HepG2 (cell line): ENCODE data around the gene NRSN2. TPM values are rescaled to one million over a fixed set of nuclear protein-coding genes. Genes with fewer than 3 reads are reported as not detected.

ENCODE experiments used
- CBX1 ChIP-seq: IDR thresholded peaks from one replicate; pipeline ENCODE4 v1.6.1; 2016; ENCODE audit warnings: antibody characterized with exemption, low read depth
- CREM ChIP-seq, 2 experiments: sonication (generic) in 1 of 2; formaldehyde crosslinking in 1 of 2; IDR thresholded peaks; 2 replicates each; pipeline versions ENCODE4 v1.4.0 to v1.6.1; 2016 to 2020; ENCODE audit warnings: antibody characterized with exemption in 1 of 2, mild to moderate bottlenecking in 1 of 2, missing genetic modification reagents in 1 of 2
- GTF2F1 ChIP-seq: fragments of 150-350 bp; IDR thresholded peaks from 2 replicates; pipeline ENCODE4 v1.6.1; 2014; ENCODE audit warnings: low read length
- GTF3A ChIP-seq: sonication (generic); formaldehyde crosslinking; conservative IDR thresholded peaks from 2 replicates; pipeline ENCODE4 v1.4.0; 2020; ENCODE audit warnings: mild to moderate bottlenecking, missing genetic modification reagents
- KDM6A ChIP-seq: IDR thresholded peaks from 2 replicates; pipeline ENCODE4 v1.6.1; 2016; ENCODE audit warnings: low read depth
- MEIS2 ChIP-seq: sonication (generic); formaldehyde crosslinking; IDR thresholded peaks from 2 replicates; pipeline ENCODE4 v1.9.0; 2021; ENCODE audit warnings: mild to moderate bottlenecking, missing genetic modification reagents
- PLSCR1 ChIP-seq: sonication (generic); formaldehyde crosslinking; IDR thresholded peaks from 2 replicates; pipeline ENCODE4 v1.5.0; 2020; ENCODE audit warnings: missing genetic modification reagents, mild to moderate bottlenecking, borderline replicate concordance
- RXRB ChIP-seq: IDR thresholded peaks from 2 replicates; pipeline ENCODE4 v1.6.1; 2016; ENCODE audit warnings: borderline replicate concordance, missing genetic modification reagents, missing compliant biosample characterization
- SIX1 ChIP-seq: sonication (generic); formaldehyde crosslinking; IDR thresholded peaks from 2 replicates; pipeline ENCODE4 v1.4.0; 2020; ENCODE audit warnings: missing genetic modification reagents, borderline replicate concordance
- SMAD1 ChIP-seq: sonication (generic); formaldehyde crosslinking; IDR thresholded peaks from 2 replicates; pipeline ENCODE4 v1.4.0; 2020; ENCODE audit warnings: missing genetic modification reagents, low read depth, mild to moderate bottlenecking, borderline replicate concordance
- SNAPC5 ChIP-seq: sonication (generic); formaldehyde crosslinking; IDR thresholded peaks from 2 replicates; pipeline ENCODE4 v1.8.1; 2023; ENCODE audit warnings: mild to moderate bottlenecking, missing genetic modification reagents, borderline replicate concordance
- TRIM24 ChIP-seq: sonication (generic); formaldehyde crosslinking; IDR thresholded peaks from 2 replicates; pipeline ENCODE4 v1.8.0; 2022; ENCODE audit warnings: mild to moderate bottlenecking, missing genetic modification reagents
- ZNF138 ChIP-seq: sonication (generic); formaldehyde crosslinking; IDR thresholded peaks from 2 replicates; pipeline ENCODE4 v1.5.0; 2020; ENCODE audit warnings: mild to moderate bottlenecking, low read depth, missing genetic modification reagents
- ZNF230 ChIP-seq: sonication (generic); formaldehyde crosslinking; IDR thresholded peaks from 2 replicates; pipeline ENCODE4 v1.4.0; 2020; ENCODE audit warnings: mild to moderate bottlenecking, missing genetic modification reagents
- ZNF253 ChIP-seq: sonication (generic); formaldehyde crosslinking; IDR thresholded peaks from 2 replicates; pipeline ENCODE4 v1.8.0; 2022; ENCODE audit warnings: mild to moderate bottlenecking, missing genetic modification reagents, borderline replicate concordance
- ZNF382 ChIP-seq: sonication (generic); formaldehyde crosslinking; IDR thresholded peaks from 2 replicates; pipeline ENCODE4 v1.5.0; 2020; ENCODE audit warnings: missing genetic modification reagents, mild to moderate bottlenecking, borderline replicate concordance
- ZNF546 ChIP-seq: sonication (generic); formaldehyde crosslinking; conservative IDR thresholded peaks from 2 replicates; pipeline ENCODE4 v1.8.1; 2023; ENCODE audit warnings: mild to moderate bottlenecking, missing genetic modification reagents
- ZNF564 ChIP-seq: sonication (generic); formaldehyde crosslinking; IDR thresholded peaks from 2 replicates; pipeline ENCODE4 v1.8.1; 2023; ENCODE audit warnings: mild to moderate bottlenecking, missing genetic modification reagents
- ZNF678 ChIP-seq: sonication (generic); formaldehyde crosslinking; IDR thresholded peaks from 2 replicates; pipeline ENCODE4 v1.4.0; 2020; ENCODE audit warnings: mild to moderate bottlenecking, missing genetic modification reagents
- ZNF781 ChIP-seq: sonication (generic); formaldehyde crosslinking; IDR thresholded peaks from 2 replicates; pipeline ENCODE4 v1.5.1; 2020; ENCODE audit warnings: borderline replicate concordance, mild to moderate bottlenecking, missing genetic modification reagents; ENCODE audit errors: not compliant biosample characterization
- ZNF788 ChIP-seq: sonication (generic); formaldehyde crosslinking; IDR thresholded peaks from 2 replicates; pipeline ENCODE4 v1.5.0; 2020; ENCODE audit warnings: mild to moderate bottlenecking, missing genetic modification reagents, borderline replicate concordance
- polyA plus RNA-seq, 8 experiments: library from polyadenylated mRNA; depleted of rRNA in 3 of 8; stranded (reverse) in 7 of 8; unstranded in 1 of 8; fragments of >200 nt; fragmentation: Illumina TruSeq in 4 of 8; extraction: Trizol in 4 of 8; gene quantifications; 2 replicates each; pipeline versions ENCODE4 v1.2.1 to v1.2.3, GENCODE V29; 2011 to 2016; ENCODE audit warnings: low read depth in 4 of 8, missing spikeins in 1 of 8, mixed read lengths in 1 of 8; ENCODE audit not compliant: insufficient read depth in 1 of 8
- total RNA-seq, 5 experiments: library from RNA; depleted of rRNA; stranded (reverse); fragments of >200 nt; fragmentation: Illumina TruSeq; extraction: Trizol; gene quantifications; 2 replicates each; pipeline ENCODE4 v1.2.3, GENCODE V29; 2016; ENCODE audit warnings: low read depth in 1 of 5
- TF ChIP-seq, protein P1 (sequence below): IDR thresholded peaks from 2 replicates; pipeline ENCODE4 v1.6.1; 2012; ENCODE audit warnings: inconsistent platforms
- TF ChIP-seq, protein P2 (sequence below): sonication (generic); formaldehyde crosslinking; IDR thresholded peaks from 2 replicates; pipeline ENCODE4 v1.8.1; 2023; ENCODE audit warnings: missing genetic modification reagents, inconsistent platforms, borderline replicate concordance

The NRSN2 gene
- total and polyA plus RNA-seq, 2 of the 13 experiments (the other 11 are each of a cell fraction or from before 2014, with no cell fraction given) = 32.3 to 49.4 TPM

DNA sequence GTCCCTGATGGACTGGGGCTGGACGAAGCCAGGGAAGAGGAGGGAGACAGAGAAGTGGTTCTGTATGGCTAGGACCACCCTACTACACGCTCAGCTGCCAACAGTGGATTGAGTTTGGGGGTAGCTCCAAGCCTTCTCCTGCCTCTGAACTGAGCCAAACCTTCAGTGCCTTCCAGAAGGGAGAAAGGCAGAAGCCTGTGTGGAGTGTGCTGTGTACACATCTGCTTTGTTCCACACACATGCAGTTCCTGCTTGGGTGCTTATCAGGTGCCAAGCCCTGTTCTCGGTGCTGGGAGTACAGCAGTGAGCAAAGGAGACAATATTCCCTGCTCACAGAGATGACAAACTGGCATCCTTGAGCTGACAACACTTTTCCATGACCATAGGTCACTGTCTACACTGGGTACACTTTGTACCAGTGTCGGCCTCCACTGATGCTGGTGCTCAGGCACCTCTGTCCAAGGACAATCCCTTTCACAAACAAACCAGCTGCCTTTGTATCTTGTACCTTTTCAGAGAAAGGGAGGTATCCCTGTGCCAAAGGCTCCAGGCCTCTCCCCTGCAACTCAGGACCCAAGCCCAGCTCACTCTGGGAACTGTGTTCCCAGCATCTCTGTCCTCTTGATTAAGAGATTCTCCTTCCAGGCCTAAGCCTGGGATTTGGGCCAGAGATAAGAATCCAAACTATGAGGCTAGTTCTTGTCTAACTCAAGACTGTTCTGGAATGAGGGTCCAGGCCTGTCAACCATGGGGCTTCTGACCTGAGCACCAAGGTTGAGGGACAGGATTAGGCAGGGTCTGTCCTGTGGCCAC is 49.9 kb downstream of the NRSN2 start (continued):
- no peak for TF ChIP-seq TRIM24 (CRISPR knock-in tag)
- peak; percentile 80; the same call in 1 of the 2 replicates for TF ChIP-seq SIX1 (CRISPR knock-in tag)
- no peak for TF ChIP-seq CBX1
- TF ChIP-seq, protein P1, sequence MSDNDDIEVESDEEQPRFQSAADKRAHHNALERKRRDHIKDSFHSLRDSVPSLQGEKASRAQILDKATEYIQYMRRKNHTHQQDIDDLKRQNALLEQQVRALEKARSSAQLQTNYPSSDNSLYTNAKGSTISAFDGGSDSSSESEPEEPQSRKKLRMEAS = peak; percentile 76; the same call in 1 of the 2 replicates
- TF ChIP-seq KDM6A = peak; percentile 91
- TF ChIP-seq GTF2F1 = peak; percentile 64; the same call in 1 of the 2 replicates
- peak; percentile 78 for TF ChIP-seq ZNF230 (CRISPR knock-in tag)
- TF ChIP-seq ZNF564 (CRISPR knock-in tag) = peak; percentile 73
- no peak for TF ChIP-seq ZNF781 (CRISPR knock-in tag)
- TF ChIP-seq PLSCR1 (CRISPR knock-in tag) = no peak
- TF ChIP-seq MEIS2 (CRISPR knock-in tag) = peak; percentile 99
- peak; percentile 7; the same call in 1 of the 2 replicates for TF ChIP-seq SMAD1 (CRISPR knock-in tag)
- peak; percentile 96; the same call in 1 of the 2 replicates for TF ChIP-seq SNAPC5
- 0 out of 2 replicates have a peak, but pooled peaks have one; percentile 24 for TF ChIP-seq ZNF253 (CRISPR knock-in tag)
- TF ChIP-seq GTF3A (CRISPR knock-in tag) = no peak
- peak; percentile 89 for TF ChIP-seq CREM (IDR thresholded peaks at IDR 0.05)
- no peak for TF ChIP-seq CREM (CRISPR knock-in tag; IDR thresholded peaks at IDR 0.05)
- TF ChIP-seq, protein P2, sequence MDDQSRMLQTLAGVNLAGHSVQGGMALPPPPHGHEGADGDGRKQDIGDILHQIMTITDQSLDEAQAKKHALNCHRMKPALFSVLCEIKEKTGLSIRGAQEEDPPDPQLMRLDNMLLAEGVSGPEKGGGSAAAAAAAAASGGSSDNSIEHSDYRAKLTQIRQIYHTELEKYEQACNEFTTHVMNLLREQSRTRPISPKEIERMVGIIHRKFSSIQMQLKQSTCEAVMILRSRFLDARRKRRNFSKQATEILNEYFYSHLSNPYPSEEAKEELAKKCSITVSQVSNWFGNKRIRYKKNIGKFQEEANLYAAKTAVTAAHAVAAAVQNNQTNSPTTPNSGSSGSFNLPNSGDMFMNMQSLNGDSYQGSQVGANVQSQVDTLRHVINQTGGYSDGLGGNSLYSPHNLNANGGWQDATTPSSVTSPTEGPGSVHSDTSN = no peak
- TF ChIP-seq ZNF138 (CRISPR knock-in tag) = peak; percentile 17; the same call in 1 of the 2 replicates
- peak; percentile 96 for TF ChIP-seq ZNF788 (CRISPR knock-in tag)
- no peak for TF ChIP-seq ZNF678
- no peak for TF ChIP-seq ZNF382 (CRISPR knock-in tag)
- TF ChIP-seq RXRB = peak; percentile 99
- no peak; the same call in 1 of the 2 replicates for TF ChIP-seq ZNF546
